HK-2 (cell line): ENCODE data around the gene DLX5.

ENCODE experiments used
- DNase-seq: peaks from one replicate; pipeline ENCODE4 v3.0.0-alpha.2; 2018; ENCODE audit not compliant: unreplicated experiment

The DLX5 gene

DNA sequence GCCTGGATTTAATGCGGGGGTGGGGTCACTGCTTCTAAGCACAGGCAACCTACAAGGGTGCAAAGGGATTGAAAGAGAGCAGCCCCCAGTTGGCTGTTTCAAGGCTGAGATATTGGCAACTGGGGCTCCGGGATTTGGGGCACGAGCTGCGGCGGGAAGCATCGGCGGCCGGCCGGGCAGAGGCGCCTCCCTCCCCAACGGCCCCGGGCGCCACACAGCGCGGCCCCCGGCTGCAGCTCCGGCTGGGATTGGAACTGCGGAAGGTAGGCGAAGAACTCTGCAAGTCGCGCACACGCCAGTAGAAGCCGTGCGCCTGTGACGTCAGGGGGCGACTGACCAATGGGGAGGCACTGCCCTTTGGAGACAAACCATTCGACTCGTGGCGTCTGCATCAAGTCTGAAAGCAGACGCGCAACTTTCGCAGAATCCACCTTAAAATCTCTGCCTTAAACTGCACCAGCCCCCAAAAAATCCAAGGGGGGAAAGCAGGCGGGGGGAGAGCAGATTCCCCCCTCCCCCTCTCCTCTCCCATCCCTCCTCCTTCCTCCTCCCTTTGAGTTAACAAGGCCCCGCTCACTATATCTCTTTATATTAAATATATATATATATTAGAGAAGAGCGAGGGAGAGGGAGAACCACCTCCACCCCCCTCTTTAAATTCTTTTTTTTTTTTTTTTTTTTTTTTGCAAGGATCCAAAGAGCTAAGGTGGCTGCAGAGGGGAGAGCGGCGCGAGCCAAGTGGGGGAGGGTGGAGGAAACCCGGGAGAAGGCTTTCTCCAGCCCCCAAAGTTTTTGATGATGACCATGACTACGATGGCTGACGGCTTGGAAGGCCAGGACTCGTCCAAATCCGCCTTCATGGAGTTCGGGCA, 19.2 kb downstream of the DLX5 start, which contains the start of gene DLX6:
TSS of gene DLX6 (plus strand) at position 371 of the 872 bp plus-strand sequence. CDS start at position 796, 425 bp downstream.
- DNase-seq, result peak; percentile 59

DNA sequence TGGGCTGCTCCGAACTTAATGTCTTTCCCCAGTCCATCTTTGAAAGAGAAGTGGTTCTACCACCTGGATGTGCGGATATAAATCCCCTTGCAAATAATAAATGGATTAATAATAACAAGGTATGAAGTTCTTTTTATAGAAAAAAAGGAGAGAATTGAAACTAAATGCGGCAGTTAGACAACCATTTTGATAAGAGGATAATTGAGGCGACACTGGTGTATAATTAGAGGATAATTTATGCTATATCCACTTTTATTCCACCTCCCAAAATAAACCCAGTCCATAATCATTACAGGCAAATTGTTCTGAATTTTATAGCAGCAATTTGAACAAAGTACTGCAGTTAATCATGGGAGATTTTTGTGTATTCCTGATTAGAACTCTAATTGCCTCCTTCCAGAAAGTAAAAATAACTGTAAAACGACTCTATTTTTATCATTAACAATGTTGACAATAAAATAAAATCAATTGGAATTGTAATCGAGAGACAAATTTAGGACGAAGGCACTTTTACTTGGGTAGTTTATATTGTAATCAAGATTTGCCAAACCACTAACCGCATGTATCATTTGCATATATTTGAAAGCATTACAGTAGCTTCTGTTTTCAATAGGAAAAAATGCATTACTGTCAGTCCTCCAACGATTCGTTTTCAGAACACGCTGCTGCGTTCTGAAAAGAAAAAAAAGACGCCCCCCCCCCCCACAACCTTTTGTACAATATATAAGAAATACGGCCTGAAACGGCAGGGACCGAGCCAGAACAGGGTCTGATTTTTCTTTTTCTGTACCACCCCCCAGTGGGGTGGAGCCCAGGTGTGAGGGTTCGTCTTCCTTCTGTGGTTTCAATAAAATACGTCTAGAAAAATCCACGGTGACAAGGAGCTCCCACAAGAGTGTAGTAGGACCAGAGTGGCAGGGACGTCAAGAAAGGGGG, 20.1 kb downstream of the DLX5 start:
- DNase-seq, result no peak

DNA sequence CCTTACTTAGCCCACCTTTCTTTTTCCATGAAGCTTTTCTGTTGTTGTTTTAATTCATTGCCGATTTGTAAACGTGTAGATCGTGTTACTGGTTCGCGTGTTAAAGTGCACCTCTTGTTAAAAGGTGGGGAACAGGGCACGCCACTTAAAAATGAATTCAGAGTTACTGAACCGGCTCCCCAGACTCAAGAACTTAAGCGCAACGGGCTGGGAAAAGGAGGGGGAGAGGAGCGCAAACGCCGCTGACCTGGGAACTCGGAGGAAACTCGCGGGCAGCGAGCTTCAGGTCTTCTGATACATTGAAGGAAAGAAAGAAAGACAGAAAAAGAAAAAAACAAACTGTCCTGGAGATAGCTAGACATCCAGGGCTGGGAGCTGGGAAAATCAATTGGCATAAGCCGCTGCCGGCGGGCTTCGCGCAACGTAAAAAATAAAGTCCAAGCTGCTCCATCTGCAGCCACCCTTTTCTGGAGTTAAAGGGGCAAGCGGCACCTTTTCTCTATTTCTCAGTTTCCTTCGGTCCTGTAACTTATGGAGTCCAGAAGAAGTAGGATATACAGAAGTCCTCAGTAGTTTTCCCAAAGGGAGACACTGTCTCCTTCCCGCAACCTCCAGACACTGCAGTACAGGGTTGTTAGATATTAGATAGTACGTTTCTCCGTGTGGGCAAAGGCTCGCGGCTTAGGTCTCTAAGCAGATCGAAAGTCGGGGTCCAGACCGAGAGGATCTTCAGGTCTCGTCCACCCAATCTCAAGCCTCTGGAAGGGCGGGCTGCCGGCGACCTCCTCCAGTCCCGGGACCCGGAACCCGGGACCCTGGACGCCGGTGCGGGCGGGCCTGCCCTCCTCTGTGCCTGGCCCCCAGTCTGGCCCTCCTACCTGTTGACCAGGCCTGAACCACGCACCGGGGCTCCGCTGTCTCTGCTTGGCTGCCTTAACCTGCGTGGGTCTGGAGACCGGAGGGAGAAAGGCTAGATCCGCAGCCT, 21.1 kb downstream of the DLX5 start:
- DNase-seq, result no peak

DNA sequence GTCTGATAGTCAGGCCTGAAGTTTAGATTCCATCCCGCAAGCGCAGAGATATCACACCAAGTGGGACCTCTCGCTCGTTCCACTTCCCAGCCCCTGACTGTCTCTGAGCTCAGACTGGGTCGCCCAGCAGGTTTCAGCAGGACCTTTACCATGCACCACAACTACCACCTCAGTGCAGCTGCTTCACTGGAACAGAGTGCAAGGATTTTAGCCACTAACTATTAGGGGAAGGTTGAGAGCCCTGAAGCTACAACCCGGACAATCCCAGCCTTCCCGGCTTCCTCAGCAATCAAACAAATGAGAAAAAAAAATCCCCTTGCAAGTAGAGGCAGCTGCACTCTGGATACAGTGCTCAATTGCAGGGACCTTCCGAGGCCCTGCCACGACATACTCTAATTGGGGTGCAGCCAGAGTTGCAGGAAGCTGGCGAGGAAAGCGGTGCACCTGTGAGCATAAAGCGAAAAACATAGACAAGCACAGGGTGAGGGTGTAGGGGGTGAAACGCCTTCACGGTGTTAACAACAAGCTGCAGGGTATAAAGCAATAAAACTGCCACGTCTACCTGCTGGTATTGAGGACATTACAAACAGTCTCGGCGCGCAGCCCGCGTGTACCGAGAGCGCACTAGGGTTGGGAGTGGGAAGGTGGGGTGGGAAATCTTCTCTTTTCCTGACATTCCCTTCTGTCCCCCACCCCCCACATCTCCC, 21.9 kb downstream of the DLX5 start:
- no peak for DNase-seq

DNA sequence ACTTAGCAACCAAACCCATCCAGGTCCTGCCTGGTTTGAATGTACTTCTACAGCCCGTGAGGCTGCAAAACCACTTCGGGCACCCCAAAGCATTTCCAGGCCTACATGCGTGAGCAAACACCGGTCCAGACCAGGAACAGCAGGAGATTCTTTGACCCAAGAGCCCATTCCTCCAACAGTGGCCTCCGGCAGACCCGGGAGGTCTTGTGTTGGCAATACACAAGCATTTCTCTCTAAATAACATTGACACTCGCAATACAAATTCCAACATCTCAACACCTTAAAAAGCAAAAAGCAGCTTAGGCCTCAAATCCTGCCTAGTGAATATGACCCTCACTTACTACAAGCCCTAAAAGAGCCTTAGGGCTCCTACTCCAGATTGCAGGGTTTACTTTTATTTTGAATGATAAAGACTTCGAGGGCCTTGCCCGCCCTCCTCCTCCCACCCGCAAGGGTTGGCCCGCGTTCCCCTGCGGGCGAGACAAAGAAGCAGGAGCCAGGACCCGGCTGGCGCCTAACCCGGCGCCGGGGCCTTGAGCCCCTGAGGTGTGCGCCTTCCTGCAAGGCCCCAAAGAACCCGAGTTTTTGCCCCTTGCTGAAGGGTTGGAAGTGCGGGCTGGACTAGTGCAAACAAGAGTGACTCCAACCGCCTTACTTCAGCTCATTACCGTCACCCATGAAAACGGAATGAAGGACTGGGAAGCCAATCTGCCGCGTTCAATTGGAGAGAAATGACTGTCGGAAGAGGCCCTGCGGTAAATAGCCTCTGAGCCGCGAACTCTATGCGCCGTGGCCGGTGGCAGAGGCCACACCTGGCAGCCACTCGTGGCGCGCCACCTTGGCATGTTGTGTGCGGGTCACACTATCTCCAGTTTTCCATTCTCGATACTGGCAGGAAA, 22.7 kb downstream of the DLX5 start:
- no peak for DNase-seq

DNA sequence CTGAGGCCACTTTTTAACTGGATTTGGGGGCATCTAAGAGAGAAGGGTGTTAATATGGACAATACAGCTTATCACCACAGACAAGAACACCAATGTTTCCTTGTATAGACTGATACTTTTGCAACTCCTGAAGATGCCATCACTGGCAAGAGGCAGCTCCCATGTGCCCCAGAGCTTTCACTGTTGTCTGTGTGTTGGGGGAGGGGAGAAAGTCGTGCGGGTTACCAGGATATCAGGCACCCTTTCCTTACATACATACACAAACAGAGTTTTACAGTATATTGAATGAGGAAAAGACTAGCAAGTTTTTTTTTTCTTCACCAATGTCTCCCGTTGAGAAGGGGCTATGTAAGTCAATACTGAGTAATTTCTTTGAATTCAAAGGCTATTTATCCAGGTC, 23.4 kb downstream of the DLX5 start:
- no peak for DNase-seq

DNA sequence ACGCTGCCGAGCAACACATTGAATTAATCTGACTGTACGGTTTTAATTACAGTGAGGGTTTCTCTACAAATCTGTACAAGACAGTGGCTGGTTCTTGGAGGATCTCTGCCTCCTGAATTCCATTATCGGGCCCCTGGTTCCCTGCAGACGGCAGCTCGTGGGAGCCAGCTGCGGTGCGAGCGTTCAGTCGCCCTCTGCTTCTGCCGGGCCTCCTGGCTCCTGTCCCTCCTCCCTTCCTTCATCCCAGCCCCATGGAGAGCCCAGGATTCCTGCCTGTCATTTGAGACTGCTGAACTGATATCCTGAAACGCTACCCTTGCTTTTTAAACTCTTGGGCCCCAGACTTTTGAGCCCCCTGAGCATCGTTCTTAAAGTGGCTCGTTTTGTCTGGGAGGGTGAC, 25.9 kb downstream of the DLX5 start:
- DNase-seq, result no peak

DNA sequence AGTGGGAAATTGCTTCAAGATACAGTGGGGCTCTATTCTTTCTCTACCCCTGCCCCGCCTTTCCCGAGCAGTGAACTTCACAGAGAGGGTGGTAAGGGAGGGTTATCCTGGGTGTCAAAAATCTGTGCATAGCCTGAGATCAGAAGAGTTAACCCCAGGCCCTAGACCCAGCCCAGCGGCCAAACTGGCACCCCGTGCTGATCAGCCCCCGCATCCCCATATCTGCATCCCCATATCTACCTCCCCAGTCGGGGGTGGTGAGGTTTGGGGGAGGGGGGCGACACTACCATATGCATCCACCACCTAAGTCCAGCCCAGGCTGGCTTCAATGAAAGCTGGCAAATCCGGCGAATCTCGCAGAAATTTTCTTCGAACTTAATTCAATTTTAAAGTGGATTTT, 26.3 kb downstream of the DLX5 start:
- DNase-seq, result no peak

DNA sequence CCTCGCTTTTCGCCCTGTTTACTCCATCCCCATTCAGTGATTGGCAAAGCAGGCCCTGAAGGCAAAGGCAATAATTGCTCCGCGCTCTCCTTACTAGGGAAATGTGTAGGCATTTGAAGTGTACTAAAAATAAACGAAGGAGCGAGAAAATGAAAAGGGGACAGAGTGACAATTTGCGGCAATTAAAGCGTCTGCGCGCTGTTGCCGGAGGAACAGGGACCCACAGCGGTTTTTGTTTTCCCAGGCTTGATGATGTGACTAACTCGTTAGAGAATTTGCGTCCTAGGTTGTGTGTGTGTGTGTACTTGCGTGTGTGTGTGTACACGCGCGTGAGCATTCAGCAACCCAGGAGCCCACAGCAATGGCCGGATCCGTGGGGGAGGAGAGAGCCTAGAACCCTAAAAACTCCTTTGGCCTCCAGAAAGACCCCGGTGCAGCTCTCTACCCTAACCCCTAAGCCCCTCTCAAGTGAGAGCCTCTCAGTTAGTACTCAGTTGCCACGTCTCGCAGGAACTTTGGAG, 27.1 kb downstream of the DLX5 start:
- DNase-seq, result no peak

DNA sequence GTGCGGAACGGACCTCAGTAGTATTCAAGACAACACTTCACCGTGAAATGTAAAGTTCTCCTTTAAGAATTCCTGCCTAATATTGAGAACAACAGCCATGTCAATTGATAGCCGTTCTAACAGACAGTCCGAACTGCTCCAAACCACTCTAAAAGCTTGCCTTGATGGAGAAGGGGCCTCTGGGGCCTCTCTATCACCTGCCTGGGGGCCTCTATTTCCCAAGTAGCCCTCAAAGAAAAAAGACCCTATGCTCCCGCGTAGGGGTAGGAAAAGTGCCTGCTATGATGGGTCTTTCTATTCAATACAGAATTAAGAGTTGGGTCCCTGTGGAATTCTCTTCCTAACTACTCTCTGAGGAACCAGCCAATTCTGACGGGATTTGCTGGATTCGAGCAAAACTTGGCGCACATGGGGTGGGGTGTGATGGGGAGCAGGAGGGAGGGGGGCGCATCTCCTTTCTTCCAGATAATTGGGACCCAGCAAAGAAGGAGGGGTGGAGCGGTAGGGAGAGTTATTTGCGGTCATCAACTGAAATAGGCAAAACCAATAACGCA, 27.6 kb downstream of the DLX5 start:
- DNase-seq, result no peak

DNA sequence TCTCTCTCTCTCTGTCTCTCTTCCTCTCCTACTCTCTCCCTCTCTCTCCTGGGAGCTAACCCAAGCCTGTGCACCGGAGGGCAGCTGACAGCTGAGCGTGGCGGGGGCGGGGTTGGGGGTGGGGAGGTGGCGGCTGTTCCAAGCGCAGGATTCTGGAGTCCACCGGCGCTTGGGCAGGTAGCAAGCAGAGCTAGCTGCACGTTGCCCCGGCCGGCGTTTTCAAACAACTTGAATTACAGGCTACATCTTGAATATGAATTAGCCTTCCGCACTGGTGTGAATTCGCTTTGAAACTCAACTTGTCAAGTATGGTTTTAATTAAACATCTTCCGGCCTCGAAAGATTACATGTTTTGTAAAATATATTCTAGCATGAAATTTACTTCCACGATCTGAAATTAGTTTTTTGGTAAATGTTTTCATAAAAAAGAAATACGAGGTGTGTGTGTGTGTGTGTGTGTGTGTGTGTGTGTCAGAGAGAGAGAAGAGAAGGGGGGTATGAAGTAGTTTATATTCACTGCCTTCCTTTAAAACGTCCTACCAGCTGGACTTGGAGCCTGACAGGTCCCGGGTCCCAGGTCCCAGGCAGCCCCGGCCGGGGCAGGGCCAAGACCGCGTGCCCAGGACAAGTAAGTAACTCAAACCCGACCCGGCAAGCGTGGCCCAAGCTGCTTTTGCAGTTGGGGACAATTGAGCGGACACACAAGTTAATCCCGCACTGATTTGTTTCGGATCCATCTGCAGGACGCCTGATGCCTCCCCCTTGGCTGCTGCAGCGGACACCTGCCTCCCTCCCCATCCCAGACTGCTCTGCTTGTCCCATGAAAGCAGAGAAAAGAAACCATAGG, 28.3 kb downstream of the DLX5 start:
- DNase-seq, result no peak

DNA sequence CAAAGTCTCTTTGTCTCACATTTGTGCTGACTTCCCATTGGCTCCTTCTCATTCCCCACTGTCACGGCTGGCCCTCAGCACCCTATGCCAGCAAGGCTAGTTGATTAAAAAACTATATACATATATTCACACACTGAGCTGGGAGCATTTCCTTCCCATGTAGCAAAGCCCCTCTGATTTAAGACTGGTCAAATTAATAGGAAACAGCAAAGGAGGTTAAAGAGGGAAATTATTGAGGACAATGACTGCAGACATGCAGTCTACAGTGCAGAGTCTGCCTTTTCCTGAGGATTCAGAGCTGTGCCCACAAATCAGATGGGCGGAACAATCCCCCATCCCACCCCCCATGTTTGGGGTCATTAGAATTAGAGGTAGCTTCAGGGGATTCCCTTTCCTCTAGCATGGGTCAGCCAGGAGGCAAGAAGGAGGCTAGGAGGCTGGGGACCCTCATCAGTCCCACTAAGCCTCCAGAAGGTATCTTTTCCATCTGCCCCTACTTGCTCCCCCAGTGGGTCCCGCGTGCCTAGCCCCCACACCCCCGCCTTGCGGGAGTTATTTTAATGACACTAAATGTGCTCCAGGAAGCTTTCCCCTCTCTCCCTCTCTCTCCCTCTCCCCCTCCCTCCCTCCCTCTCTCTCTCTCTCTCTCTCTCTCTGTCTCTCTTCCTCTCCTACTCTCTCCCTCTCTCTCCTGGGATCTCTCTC, 29.1 kb downstream of the DLX5 start:
- DNase-seq, result no peak

DNA sequence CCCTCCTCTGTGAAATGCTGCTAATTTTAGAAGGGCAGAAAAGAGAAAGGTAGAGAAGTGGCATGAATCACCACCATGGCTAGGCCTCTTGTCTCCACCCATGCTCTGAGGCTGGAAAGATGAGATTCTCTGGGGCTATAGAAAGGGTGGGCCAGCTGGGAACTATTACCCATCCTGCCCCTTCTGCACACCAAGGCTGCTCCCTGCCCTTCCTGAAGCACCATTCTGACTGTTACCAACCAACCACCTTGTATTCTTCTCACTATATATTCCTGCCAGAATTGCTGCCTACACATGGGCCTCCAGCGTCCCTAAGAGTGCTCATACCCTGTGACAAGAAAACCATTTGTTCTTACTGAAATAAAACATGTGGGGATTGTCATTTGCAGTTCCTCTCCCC, 30.7 kb downstream of the DLX5 start:
- no peak for DNase-seq

DNA sequence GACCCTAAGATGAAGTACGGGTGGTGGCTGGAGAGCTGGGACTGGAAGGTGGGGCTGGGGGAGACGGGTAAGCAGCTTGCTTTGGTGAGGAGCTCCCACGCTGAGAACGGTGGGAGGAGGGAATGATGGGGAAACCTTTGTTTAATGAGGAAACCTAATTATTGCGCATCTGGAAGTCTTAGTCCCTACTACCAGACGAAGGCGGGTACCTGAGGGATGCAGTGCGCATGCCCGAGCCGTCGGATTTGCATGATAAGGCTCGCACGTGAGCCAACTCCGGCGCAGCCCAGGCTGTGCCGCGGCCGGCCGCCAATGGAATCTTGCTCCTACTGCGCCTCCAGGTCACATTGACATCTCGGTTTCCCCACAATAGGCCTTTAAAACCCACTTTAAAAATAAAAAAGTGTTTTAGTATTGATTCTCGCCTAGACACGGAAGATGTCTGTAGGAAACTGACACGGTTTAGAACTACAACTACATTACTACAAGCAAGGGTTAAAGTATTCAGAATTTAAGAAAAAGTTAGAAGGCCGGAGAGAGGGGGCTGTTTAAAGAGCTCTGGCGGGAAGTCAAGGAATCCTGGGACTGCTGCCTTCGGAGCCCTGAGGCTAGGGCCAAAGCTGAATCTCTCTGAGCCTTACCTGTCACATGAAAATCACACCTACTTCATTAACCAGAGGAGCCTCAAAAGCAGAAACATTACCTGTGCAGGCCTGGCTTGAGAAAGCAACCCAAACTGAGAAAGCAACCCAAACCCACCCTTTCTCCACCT, 31.4 kb downstream of the DLX5 start:
- no peak for DNase-seq

DNA sequence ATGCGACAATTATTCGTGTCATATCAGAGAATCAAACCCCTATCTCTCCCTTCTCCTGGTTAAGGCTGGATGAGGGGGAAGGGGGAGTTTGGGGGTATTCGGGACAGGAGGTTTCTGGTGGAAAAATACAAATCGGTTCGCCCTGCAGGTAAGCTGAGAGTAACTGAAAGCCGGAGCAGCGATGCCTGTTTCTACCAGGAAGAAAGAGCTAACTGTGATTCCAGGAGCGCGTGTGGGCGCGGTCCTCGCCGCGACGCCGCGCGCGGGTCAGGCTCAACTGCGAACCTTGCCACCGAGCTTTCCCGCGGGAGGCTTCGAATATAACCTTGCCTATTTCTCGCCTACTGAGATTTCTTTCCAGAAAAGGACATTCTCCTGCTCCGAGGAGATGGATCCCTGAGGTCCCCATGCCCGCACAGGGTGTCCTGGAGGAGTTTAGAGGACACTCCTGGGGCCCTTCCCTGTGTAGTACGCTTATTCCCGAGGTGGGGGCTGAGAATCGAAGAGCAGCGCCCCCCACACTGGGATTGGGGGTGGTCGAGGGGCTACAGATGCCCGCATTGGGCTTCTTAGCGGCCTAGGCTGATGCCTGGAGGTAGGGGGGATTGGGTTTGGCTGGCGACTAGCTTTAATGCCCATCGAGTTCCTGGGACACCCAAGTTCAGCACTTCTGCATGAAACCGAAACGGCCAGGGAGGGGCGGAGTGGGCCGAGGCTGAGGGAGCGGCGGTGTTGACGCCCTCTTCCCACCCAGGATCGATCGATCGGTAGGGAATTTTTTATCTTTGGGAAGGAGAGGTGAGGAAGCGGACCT, 32.2 kb downstream of the DLX5 start:
- DNase-seq, result no peak
